Nephron progenitor cell (in vitro differentiated cells): Measurements from ENCODE around the gene ACADM.
"Not testable (repeated sequence)": the region's sequence is repeated elsewhere in the genome, so short reads cannot be mapped to it uniquely, and the experiment has no call there.

ENCODE experiments used
- DNase-seq: peaks from one replicate; pipeline ENCODE4 v3.0.0; 2021
- H3K27ac Mint-ChIP-seq: 2 replicates; pipeline ENCODE4 v1.8.0; 2021; ENCODE audit warnings: mild to moderate bottlenecking, moderate library complexity, mixed read lengths
- H3K27me3 Mint-ChIP-seq: 2 replicates; pipeline ENCODE4 v1.8.0; 2021; ENCODE audit warnings: mild to moderate bottlenecking, low read depth, mixed read lengths; ENCODE audit not compliant: poor library complexity
- H3K36me3 Mint-ChIP-seq: 2 replicates; pipeline ENCODE4 v1.8.0; 2021; ENCODE audit warnings: low read depth, mixed read lengths
- H3K4me1 Mint-ChIP-seq: 2 replicates; pipeline ENCODE4 v1.8.0; 2021; ENCODE audit warnings: mixed read lengths
- H3K4me3 Mint-ChIP-seq: 2 replicates; pipeline ENCODE4 v1.8.0; 2021; ENCODE audit warnings: mild to moderate bottlenecking, moderate library complexity, mixed read lengths
- H3K9me3 Mint-ChIP-seq: 2 replicates; pipeline ENCODE4 v1.8.0; 2021; ENCODE audit warnings: mild to moderate bottlenecking, moderate library complexity, mixed read lengths
- TF ChIP-seq, protein P1 (sequence below): fragments of 200-600 bp; sonication (generic); IDR thresholded peaks from 2 replicates; pipeline ENCODE4 v1.5.0; 2021; ENCODE audit warnings: antibody characterized with exemption

ACADM gene

DNA sequence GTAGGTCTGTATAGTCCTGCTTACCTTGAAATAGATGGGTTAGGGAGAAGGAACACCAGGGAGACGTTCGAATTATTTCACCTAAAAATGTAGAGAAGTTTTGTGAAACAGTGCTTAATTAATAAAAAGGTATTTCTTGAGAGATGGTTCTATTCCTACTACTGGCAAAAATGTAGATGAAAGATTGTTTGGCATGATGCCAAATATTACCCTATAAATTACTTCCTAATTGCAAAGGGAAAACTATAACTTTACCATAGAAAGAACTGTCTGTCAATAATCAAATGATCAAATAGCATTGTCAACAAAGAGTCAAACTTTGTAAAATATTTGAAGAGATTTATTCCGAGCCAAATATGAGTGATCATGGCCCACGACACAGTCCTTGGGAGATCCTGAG, 4.2 kb upstream of the ACADM start:
- TF ChIP-seq, protein P1, sequence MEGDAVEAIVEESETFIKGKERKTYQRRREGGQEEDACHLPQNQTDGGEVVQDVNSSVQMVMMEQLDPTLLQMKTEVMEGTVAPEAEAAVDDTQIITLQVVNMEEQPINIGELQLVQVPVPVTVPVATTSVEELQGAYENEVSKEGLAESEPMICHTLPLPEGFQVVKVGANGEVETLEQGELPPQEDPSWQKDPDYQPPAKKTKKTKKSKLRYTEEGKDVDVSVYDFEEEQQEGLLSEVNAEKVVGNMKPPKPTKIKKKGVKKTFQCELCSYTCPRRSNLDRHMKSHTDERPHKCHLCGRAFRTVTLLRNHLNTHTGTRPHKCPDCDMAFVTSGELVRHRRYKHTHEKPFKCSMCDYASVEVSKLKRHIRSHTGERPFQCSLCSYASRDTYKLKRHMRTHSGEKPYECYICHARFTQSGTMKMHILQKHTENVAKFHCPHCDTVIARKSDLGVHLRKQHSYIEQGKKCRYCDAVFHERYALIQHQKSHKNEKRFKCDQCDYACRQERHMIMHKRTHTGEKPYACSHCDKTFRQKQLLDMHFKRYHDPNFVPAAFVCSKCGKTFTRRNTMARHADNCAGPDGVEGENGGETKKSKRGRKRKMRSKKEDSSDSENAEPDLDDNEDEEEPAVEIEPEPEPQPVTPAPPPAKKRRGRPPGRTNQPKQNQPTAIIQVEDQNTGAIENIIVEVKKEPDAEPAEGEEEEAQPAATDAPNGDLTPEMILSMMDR: no peak
- H3K9me3 Mint-ChIP-seq: no peaks in the 10 kb centered on the region
- peaks cover 4% of the 10 kb centered on the region for H3K27me3 Mint-ChIP-seq
- no peak overlapping the region for H3K4me3 Mint-ChIP-seq
- no peak for DNase-seq
- peaks cover 7% of the 10 kb centered on the region for H3K36me3 Mint-ChIP-seq
- H3K4me1 Mint-ChIP-seq: peaks cover 14% of the 10 kb centered on the region
- H3K27ac Mint-ChIP-seq: no peak overlapping the region

DNA sequence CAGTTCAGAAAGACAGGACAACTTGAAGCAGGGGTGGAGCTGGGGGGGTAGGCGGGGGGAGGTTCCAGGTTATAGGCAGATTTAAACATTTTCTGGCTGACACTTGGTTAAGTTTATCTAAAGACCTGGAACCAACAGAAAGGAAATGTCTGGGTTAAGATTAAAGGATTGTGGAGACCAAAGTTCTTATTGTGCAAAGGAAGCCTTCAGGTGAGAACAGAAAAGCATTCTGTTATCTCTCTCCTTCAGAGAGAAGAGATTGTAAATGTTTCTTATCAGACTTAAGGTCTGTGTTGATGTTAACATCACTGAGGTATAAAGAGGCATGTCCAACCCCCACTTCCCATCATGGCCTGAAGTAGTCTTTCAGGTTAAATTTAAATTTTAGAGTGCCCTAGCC, 3.7 kb upstream of the ACADM start:
- TF ChIP-seq, protein P1: no peak
- Mint-ChIP-seq H3K4me1 (peaks cover 19% of the 10 kb centered on the region), H3K27ac (no peak overlapping the region), H3K36me3 (peaks cover 7% of the 10 kb centered on the region), H3K9me3 (no peaks in the 10 kb centered on the region), H3K4me3 (no peak overlapping the region), H3K27me3 (peaks cover 4% of the 10 kb centered on the region)
- DNase-seq: no peak

DNA sequence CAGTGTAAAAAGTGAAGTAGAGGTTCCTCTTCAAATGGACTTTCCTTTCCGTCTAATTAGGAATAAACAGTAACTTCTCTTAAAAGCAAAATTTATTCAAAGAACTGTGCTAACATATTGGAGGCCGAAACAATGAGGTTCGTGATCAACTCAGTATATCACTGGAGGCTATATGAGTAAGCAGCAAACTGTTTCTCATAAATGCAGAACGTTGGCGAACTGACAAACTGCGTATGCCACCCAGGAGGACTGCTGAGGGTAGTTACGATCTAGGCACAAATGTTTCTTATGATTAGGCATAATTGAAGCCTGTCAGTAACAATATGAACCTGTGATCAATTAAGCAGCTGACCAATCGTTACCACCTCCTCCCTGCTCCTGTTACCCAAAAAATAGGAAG, 2.3 kb upstream of the ACADM start:
- not testable (repeated sequence) for DNase-seq, H3K4me3 Mint-ChIP-seq, H3K27ac Mint-ChIP-seq, H3K27me3 Mint-ChIP-seq, H3K9me3 Mint-ChIP-seq, H3K36me3 Mint-ChIP-seq
- peaks cover 31% of the 10 kb centered on the region for H3K4me1 Mint-ChIP-seq

DNA sequence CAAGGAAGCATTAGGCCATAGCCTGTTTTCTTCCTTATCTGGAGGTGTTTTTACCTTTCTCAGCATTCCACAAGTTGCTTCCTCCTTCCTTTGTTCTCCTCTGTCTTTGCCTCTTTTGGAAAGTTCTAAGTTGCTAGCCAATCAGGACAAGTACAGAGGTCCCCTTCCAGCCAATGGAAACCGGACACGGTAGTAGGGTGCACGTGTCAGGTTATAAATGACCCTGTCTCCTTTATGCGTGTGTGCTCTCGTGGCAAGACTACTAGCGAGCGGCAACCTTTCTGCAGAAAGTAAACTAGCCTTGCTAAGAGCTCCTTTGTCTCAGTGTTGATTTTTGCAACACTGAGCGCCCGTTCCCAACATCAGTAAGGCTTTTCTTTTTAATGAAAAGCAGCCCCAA, 1.5 kb upstream of the ACADM start:
- no peak for DNase-seq
- Mint-ChIP-seq H3K4me3 (peak overlapping the region; percentile 99), H3K9me3 (no peaks in the 10 kb centered on the region), H3K36me3 (peaks cover 7% of the 10 kb centered on the region), H3K4me1 (peaks cover 38% of the 10 kb centered on the region), H3K27me3 (no peaks in the 10 kb centered on the region), H3K27ac (peak overlapping the region; percentile 93)
- TF ChIP-seq, protein P1: no peak

DNA sequence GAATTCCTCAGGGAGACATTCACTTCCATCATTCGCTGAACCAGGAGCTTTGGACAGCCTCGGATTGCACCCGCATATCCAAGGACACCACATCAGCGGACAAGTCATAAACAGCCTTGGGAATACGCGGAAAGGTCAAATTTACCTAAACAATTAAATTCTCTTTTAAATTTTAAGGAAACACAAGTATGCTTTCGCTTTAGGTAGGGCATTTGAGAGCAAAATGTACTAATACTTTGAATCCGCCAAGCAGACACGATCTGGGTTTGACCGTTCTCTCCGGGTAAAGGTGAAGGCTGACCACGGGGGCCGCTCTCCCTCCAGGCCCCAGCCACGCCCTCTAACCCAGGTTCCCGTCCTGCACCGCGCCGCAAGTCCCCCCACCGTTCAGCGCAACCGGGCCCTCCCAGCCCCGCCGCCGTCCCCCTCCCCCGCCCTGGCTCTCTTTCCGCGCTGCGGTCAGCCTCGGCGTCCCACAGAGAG, 479 bp upstream of the ACADM start:
- peaks cover 40% of the 10 kb centered on the region for H3K4me1 Mint-ChIP-seq
- TF ChIP-seq, protein P1: no peak
- no peaks in the 10 kb centered on the region for H3K27me3 Mint-ChIP-seq
- peaks cover 7% of the 10 kb centered on the region for H3K36me3 Mint-ChIP-seq
- peak overlapping the region; percentile 93 for H3K27ac Mint-ChIP-seq
- peak; percentile 84 for DNase-seq
- H3K9me3 Mint-ChIP-seq: no peaks in the 10 kb centered on the region
- peak overlapping the region; percentile 99 for H3K4me3 Mint-ChIP-seq

DNA sequence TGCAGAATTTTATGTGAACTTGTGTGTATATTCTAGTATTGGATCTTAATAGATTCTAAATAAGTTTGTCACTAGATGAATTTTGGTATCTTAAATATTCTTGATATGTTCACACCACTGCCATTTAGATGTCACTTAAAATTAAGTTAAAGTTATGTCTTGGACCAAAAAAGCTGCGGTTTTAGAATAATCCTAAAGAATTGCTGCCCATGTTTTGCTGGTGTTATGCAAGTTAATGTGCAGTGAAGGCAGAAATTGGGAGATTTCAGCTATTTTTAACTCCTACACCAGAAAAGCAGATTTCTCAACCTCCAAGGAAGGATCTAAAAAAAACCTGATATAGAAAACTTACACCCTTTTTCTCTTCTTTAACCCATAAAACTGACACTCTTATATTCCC, 757 bp downstream of the ACADM start:
- TF ChIP-seq, protein P1: no peak
- H3K9me3 Mint-ChIP-seq: no peaks in the 10 kb centered on the region
- peaks cover 40% of the 10 kb centered on the region for H3K4me1 Mint-ChIP-seq
- H3K27me3 Mint-ChIP-seq: no peaks in the 10 kb centered on the region
- DNase-seq: no peak
- H3K27ac Mint-ChIP-seq: peak overlapping the region; percentile 100
- peak overlapping the region; percentile 99 for H3K4me3 Mint-ChIP-seq
- H3K36me3 Mint-ChIP-seq: peaks cover 12% of the 10 kb centered on the region
